ENCODE measurements around the gene NSD1.
"Not testable (repeated sequence)": the region's sequence is repeated elsewhere in the genome, so short reads cannot be mapped to it uniquely, and the experiment has no call there.

The NSD1 gene

GRCh38 chr5:177131352-177132135 is 2.0 kb upstream of the NSD1 start:
- DNase-seq, result no peak

GRCh38 chr5:177132136-177133095 is 1.2 kb upstream of the NSD1 start:
- no peak for DNase-seq

DNA sequence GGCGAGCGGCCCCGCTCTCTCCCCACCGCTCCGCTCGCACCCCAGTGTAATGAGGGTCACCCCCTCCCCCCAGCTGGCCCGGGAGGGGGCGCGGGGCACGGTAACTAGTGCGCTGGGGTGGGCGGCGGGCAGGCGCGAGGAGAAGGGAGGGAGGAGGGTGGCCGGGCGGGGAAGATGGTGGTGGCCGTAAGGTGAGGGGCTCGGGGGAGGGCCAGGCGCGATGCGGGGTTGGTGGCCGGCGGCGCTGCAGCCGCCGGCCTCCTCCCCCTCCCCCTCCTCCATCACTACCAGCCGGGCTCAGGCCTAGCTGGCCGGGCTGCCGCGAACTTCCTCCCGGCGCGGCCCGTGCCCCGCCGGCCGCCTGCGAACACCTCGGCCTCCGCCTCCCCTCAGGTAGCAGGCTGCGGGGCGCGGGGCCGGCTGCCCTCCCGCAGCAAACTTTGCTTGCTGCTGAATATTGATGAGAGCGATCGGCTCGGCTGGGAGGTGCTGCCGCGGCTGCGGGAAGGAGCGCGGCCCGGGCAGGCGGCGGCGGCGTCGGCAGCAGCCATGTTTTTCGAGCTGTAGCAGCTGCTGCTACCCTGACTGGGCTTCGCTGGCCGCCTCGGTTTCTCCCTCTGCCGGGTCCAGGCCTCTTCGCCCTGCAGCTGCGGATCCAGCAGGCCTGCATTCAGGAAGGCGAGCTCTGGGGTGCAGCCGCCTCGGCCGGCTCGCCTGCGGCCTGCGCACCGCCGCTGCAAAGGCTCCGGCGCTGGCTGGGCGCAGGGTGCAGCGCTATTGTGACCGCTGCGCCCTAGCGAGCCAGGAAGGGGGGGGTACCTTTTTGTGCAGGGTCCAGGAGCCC is 502 bp downstream of the NSD1 start:
- DNase-seq, result no peak

DNA sequence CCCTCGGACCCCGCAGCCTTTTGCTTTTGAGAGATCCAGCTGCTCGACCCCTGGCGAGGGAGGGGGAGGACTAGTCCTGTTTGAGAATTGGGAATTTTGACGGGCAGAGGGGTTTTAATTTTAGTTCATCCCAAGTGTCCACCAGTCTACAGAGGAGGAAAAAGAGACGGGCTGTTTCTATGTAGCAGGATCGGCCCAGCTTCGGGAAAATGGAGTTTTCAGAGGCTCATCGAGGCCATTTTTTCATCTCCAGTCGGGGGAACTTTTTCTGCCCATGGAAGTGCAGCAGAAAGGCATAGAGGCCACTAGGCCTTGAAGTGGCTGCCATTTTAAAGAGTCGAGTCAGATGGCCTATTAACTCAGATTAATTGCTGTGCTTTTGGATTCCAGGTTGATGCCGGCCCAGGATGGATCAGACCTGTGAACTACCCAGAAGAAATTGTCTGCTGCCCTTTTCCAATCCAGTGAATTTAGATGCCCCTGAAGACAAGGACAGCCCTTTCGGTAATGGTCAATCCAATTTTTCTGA is 1.2 kb downstream of the NSD1 start:
- no peak for DNase-seq

GRCh38 chr5:177140312-177140711 is 6.7 kb downstream of the NSD1 start:
- DNase-seq, result no peak

- DNase-seq, result no peak
These were observed 7.9 kb downstream of the NSD1 start for GRCh38 chr5:177141496-177141895.

- no peak for DNase-seq
These were observed 8.6 kb downstream of the NSD1 start for GRCh38 chr5:177142098-177142611.

GRCh38 chr5:177142778-177143177 is 9.2 kb downstream of the NSD1 start:
- DNase-seq, result no peak

DNA sequence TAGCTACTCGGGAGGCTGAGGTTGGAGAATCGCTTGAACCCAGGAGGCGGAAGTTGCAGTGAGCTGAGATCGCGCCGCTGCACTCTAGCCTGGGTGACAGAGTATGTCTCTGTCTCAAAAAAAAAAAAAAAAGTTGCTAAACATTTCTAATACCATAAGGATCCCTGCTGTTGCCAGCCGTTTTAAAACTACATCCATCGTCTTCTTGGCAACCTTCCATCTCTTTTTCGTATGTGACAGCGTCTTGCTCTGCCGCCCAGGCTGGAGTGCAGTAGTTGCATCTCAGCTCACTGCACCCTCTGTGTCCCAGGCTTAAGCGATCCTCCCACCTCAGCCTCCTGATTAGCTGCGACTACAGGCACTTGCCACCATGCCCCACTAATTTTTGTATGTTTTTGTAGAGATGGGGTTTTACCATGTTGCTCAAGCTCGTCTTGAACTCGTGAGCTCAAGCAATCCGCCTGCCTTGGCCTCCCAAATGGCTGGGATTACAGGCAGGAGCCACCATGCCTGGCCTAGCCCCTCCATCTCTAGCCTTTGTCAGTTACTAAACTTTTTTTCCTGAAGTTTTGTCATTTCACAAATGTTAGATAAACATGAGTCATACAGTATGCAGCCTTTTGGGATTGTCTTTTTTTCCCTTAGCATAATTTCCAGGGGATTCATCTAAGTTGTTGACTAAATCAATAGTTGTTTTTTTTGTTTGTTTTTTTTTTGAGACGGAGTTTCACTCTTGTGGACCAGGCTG is 13.5 kb downstream of the NSD1 start:
- no peak for DNase-seq

DNA sequence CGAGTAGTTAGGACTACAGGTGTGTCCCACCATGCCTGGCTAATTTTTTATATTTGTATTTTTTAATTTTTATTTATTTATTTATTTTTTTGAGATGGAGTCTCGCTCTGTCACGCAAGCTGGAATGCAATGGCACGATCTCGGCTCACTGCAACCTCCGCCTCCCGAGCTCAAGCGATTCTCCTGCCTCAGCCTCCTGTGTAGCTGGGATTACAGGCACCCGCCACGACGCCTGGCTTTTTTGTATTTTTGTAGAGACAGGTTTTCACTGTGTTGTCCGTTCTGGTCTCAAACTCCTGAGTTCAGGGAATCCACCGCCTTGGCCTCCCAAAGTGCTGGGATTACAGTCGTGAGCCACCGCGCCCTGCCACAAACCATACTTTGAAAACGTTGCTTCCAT is 16.5 kb downstream of the NSD1 start:
- not testable (repeated sequence) for DNase-seq

- DNase-seq, result no peak
These were observed 20.6 kb downstream of the NSD1 start for GRCh38 chr5:177154003-177154643.

- DNase-seq, result no peak
These were observed 28.8 kb downstream of the NSD1 start for GRCh38 chr5:177162379-177162778.

DNA sequence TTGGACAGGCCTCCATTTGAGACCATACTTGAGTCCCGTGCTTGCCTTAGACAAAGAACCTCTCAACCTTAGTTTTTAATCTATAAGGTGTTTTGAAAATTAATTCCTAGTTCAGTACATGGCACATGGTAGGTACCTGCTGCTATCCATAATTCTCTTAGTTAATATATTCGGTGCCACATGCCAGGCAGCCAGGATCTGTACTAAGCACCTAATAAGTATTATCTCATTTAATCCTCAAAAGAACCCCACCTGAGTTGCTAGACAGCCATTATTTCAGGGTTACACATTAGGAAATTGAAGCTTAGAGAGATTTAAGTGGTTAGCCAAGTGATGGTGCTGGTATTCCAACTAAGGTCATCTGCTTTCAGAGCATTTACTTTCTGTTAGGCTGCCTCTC is 29.9 kb downstream of the NSD1 start:
- DNase-seq, result no peak

DNA sequence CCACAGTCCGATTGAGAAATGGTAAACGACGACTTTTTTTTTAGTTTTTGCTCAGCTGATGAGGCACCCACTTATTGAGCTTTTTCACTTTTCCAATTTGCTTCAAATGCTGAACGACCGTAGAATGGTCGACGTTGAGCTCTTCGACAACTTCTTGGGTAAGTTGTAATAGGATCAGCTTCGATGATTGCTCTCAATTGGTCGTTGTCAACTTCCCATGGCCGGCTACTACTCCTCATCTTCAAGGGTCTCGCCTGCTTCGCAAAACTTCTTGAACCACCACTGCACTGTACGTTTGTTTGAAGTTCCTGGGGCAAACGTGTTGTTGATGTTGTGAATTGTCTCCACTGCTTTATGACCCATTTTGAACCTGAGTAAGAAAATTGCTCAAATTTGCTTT is 35.7 kb downstream of the NSD1 start:
- DNase-seq, result no peak

DNA sequence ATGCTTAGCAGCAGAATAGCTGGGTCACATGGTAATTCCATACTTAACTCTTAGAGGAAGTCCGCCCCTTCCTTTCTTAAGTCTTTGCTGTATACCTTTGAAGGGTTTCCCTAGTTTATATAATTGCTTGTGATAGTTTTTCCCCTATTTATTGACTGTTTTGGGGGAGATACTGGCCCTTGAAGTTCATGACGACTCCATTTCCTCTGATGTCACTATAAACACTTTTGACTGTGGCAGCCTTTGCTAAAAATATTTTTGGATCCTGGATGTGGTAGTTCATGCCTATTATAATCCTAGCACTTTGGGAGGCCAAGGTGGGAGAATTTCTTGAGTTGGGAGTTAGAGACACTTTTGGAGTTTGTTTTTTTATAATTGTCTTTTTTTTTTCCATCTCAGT is 38.4 kb downstream of the NSD1 start:
- no peak for DNase-seq

- no peak for DNase-seq
These were observed 41.8 kb downstream of the NSD1 start for GRCh38 chr5:177175336-177175735.

- no peak for DNase-seq
These were observed 42.7 kb downstream of the NSD1 start for GRCh38 chr5:177176175-177176711.

DNA sequence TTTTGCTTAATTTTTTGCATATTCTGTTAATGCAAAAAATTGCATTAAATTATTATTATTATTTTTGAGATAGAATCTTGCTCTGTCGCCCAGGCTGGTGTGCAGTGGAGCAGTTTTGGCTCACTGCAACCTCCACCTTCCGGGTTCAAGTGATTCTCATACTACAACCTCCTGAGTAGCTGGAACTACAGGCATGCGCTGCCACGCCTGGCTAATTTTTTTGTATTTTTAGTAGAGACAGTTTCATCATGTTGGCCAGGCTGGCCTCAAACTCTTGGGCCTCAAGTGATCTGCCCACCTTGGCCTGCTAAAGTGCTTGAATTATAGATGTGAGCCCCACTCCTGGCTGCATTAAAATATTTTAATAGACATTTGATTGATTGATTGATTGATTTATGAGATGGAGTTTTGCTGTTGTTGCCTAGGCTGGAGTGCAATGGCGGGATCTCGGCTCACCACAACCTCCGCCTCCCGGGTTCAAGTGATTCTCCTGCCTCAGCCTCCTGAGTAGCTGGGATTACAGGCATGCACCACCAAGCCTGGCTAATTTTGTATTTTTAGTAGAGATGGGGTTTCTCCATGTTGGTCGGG is 44.4 kb downstream of the NSD1 start:
- not testable (repeated sequence) for DNase-seq

- DNase-seq, result no peak
These were observed 45.2 kb downstream of the NSD1 start for GRCh38 chr5:177178733-177179304.

GRCh38 chr5:177179431-177179830 is 45.9 kb downstream of the NSD1 start:
- no peak for DNase-seq

All from SHP77 (cell line).